NT2/D1 (cell line): Measurements from ENCODE around the gene CEP170.

Experiments
- YY1 ChIP-seq: IDR thresholded peaks from 2 replicates; pipeline ENCODE4 v1.6.1; 2011; ENCODE audit not compliant: insufficient read length, insufficient read depth
- ZNF274 ChIP-seq: IDR thresholded peaks from 2 replicates; pipeline ENCODE4 v1.6.1; 2011; ENCODE audit warnings: mild to moderate bottlenecking, low read depth, low read length

DNA sequence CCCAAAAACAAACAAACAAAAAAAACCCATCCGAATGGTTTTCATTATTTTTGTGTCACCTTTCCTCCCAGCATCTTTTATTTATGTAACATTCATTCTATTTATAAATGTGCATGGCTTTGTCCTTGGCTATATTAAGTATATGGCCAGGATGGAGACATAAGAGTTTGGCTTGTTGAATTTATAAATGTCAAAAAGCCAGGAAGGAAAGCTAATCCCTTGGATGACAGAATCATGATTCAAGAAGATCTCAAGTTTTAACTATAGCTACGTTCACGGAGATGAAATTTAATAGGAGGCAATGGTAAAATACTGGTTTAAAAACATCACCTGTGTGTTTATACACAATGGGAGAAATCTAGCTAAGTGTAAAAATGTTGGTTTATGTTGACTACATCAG, 5.0 kb downstream of the CEP170 start:
- TF ChIP-seq ZNF274 (no peak), YY1 (no peak)
